A549 (cell line): ENCODE data around the gene GOSR2. TPM values are rescaled to one million over a fixed set of nuclear protein-coding genes. Genes with fewer than 3 reads are reported as not detected.
A peak's percentile ranks its signal among the peaks of the same experiment; 100 is the strongest.

ENCODE experiments used
- ATAC-seq, 2 experiments: fragments of 200-7000 bp in 1 of 2; fragments of >200 bp in 1 of 2; cut with Nextera tagmentation in 1 of 2; cut with Tn5 transposase in 1 of 2; 3 replicates each; pipeline versions ENCODE4 v1.8.0 to v1.9.1; 2018 to 2020; ENCODE audit warnings: mild to moderate bottlenecking in 1 of 2, moderate library complexity in 1 of 2
- CTCF ChIA-PET: fragments of 300-600 bp; sonication (Branson Sonifier 250); formaldehyde crosslinking; extraction: SDS; loops from one replicate; lab custom pipeline; 2021; ENCODE audit warnings: antibody characterized with exemption, inconsistent platforms; lab: Yijun Ruan, JAX
- POLR2A ChIA-PET: fragments of 350-600 bp; formaldehyde crosslinking; extraction: SDS; loops from one replicate; lab custom pipeline; 2021; ENCODE audit warnings: antibody characterized with exemption, inconsistent platforms; lab: Yijun Ruan, JAX
- DNase-seq, 2 experiments: peaks; one replicate each; pipeline versions ENCODE4 v3.0.0 to v3.0.0-alpha.2; 2011 to 2016; ENCODE audit warnings: low read depth in 1 of 2, low spot score in 1 of 2
- FAIRE-seq: peaks from 2 replicates; lab custom pipeline; 2011; peaks lifted over from hg19 to GRCh38; lab: Jason Lieb, UNC
- H3K27ac ChIP-seq, 2 experiments: fragments of >200 bp; sonication (Bioruptor Twin); formaldehyde crosslinking; 3 replicates each; pipeline ENCODE4 v1.5.1; 2016 to 2017
- H3K4me1 ChIP-seq: fragments of >200 bp; sonication (Bioruptor Twin); formaldehyde crosslinking; 3 replicates; pipeline ENCODE4 v1.6.1; 2016
- H3K4me2 ChIP-seq: fragments of >200 bp; sonication (Bioruptor Twin); formaldehyde crosslinking; 3 replicates; pipeline ENCODE4 v1.6.1; 2016
- H3K4me3 ChIP-seq: fragments of >200 bp; sonication (Bioruptor Twin); formaldehyde crosslinking; 3 replicates; pipeline ENCODE4 v1.5.1; 2016
- H3K9me3 ChIP-seq: fragments of >200 bp; sonication (Bioruptor Twin); formaldehyde crosslinking; 3 replicates; pipeline ENCODE4 v1.6.1; 2016
- BHLHE40 ChIP-seq: IDR thresholded peaks from 2 replicates; pipeline ENCODE4 v1.6.1; 2012; ENCODE audit warnings: low read depth, low read length, inconsistent platforms
- CHD2 ChIP-seq: fragments of 150-350 bp; IDR thresholded peaks from 2 replicates; pipeline ENCODE4 v1.6.1; 2014; ENCODE audit warnings: low read length; ENCODE audit not compliant: partially characterized antibody
- ESRRA ChIP-seq: fragments of 150-350 bp; IDR thresholded peaks from 2 replicates; pipeline ENCODE4 v1.6.1; 2014; ENCODE audit warnings: mild to moderate bottlenecking, low read length, borderline replicate concordance
- FOSB ChIP-seq: fragments of 250-450 bp; sonication (Bioruptor Pico); IDR thresholded peaks from 2 replicates; pipeline ENCODE4 v1.5.0; 2020; ENCODE audit warnings: mild to moderate bottlenecking, moderate library complexity
- HDAC2 ChIP-seq: fragments of 200-600 bp; sonication (generic); IDR thresholded peaks from 2 replicates; pipeline ENCODE4 v1.6.1; 2016
- JUN ChIP-seq, 2 experiments: fragments of >200 bp; sonication (Bioruptor Twin); formaldehyde crosslinking; IDR thresholded peaks; 2 replicates in 1 of 2; 3 replicates in 1 of 2; pipeline ENCODE4 v1.6.1; 2016 to 2017
- MAFK ChIP-seq: fragments of 450-650 bp; IDR thresholded peaks from 2 replicates; pipeline ENCODE4 v1.6.1; 2014; ENCODE audit not compliant: partially characterized antibody
- MYC ChIP-seq: IDR thresholded peaks from 2 replicates; pipeline ENCODE4 v1.6.1; 2012; ENCODE audit warnings: mild to moderate bottlenecking, inconsistent platforms, low read length, improper control_type of control experiment, borderline replicate concordance
- NPAS2 ChIP-seq: fragments of 250-450 bp; sonication (Bioruptor Pico); IDR thresholded peaks from 2 replicates; pipeline ENCODE4 v1.8.0; 2022; ENCODE audit warnings: mild to moderate bottlenecking, moderate library complexity, borderline replicate concordance
- NR3C1 ChIP-seq: fragments of >200 bp; sonication (Bioruptor Twin); formaldehyde crosslinking; IDR thresholded peaks from 3 replicates; pipeline ENCODE4 v1.6.1; 2017
- TFCP2L1 ChIP-seq: fragments of 250-450 bp; sonication (Bioruptor Pico); IDR thresholded peaks from 2 replicates; pipeline ENCODE4 v1.5.0; 2021; ENCODE audit warnings: mild to moderate bottlenecking
- ZFP36 ChIP-seq: fragments of 450-650 bp; IDR thresholded peaks from 2 replicates; pipeline ENCODE4 v1.6.1; 2014; ENCODE audit warnings: borderline replicate concordance; ENCODE audit not compliant: partially characterized antibody
- ZSCAN20 ChIP-seq: fragments of 250-450 bp; sonication (Bioruptor Pico); IDR thresholded peaks from 2 replicates; pipeline ENCODE4 v1.8.0; 2022; ENCODE audit warnings: mild to moderate bottlenecking, moderate library complexity
- WGBS: methylation state at CpG from one replicate; pipeline ENCODE4 v1.1.6; 2017; ENCODE audit errors: missing lambda C conversion rate; 5-methylcytosine and 5-hydroxymethylcytosine counted together
- polyA plus RNA-seq, 4 experiments: library from polyadenylated mRNA; depleted of rRNA in 3 of 4; stranded (reverse); fragments of >200 nt; fragmentation: RNase III in 1 of 4; extraction: RNeasy Plus Mini Kit Qiagen cat#74134 plus additional on column Dnase treatment in 1 of 4; gene quantifications; 2 replicates in 3 of 4; 3 replicates in 1 of 4; pipeline ENCODE4 v1.2.3, GENCODE V29; 2011 to 2017
- TF ChIP-seq, protein P1 (sequence below): fragments of >200 bp; sonication (Bioruptor Twin); formaldehyde crosslinking; IDR thresholded peaks from 3 replicates; pipeline ENCODE4 v1.5.1; 2016
- TF ChIP-seq, protein P2 (sequence below): IDR thresholded peaks from 2 replicates; pipeline ENCODE4 v1.6.1; 2012; ENCODE audit warnings: low read depth, borderline replicate concordance
- TF ChIP-seq, protein P3 (sequence below): fragments of 450-650 bp; IDR thresholded peaks from 2 replicates; pipeline ENCODE4 v1.6.1; 2014; ENCODE audit warnings: antibody characterized with exemption
- TF ChIP-seq, protein P4 (sequence below): fragments of >200 bp; sonication (Bioruptor Twin); formaldehyde crosslinking; IDR thresholded peaks from 2 replicates; pipeline ENCODE4 v1.6.1; 2016
- TF ChIP-seq, protein P5 (sequence below): IDR thresholded peaks from 2 replicates; pipeline ENCODE4 v1.6.1; 2012
- TF ChIP-seq, protein P6 (sequence below): IDR thresholded peaks from 2 replicates; pipeline ENCODE4 v1.6.1; 2012

Gene GOSR2
- polyA plus RNA-seq, 2 of the 4 experiments (the other 2 are of a cell fraction) = 36.9 to 68.3 TPM

DNA sequence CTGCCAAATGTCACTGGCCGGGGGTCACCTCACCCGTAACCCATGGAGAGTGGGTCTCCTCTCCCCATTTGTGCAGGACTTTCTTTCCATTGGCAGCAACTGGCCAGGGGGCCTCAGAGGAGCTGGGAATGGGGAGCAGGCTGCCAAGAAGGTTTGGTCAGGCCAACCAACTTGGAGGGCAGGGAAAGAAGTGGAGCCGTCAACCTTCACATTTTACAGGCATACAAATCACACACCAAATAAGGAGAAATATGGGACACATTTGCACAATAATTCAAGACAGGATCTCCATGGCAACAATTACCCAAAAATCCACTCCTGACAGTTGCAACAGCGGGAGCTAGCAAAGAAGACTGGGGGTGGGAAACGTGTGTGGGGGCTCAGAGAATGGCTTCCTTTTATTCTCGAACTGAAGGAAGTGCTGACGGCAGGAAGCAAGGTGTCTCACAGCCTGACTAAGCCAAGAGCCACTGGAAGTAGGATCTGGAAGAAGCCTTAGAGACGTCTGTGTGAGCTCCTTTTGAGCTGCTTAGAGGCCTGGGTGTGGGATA is 35.2 kb downstream of the GOSR2 start:
- Histone ChIP-seq H3K4me1 (0 out of 3 replicates have a peak, but pooled peaks cover 3% of the 10 kb centered on the region), H3K4me3 (no peak overlapping the region), H3K4me2 (no peak overlapping the region), H3K9me3 (peaks cover 15% of the 10 kb centered on the region; the same call in 2 of the 3 replicates), H3K27ac (no peak overlapping the region)
- 76% methylated on average over 8 of the region's 8 CpGs for WGBS
- ATAC-seq (peak in 1 of 2 experiments; percentile 24; a peak in 1 of 6 replicates), DNase-seq (no peak), FAIRE-seq (no peak)
- TF ChIP-seq, protein P1, sequence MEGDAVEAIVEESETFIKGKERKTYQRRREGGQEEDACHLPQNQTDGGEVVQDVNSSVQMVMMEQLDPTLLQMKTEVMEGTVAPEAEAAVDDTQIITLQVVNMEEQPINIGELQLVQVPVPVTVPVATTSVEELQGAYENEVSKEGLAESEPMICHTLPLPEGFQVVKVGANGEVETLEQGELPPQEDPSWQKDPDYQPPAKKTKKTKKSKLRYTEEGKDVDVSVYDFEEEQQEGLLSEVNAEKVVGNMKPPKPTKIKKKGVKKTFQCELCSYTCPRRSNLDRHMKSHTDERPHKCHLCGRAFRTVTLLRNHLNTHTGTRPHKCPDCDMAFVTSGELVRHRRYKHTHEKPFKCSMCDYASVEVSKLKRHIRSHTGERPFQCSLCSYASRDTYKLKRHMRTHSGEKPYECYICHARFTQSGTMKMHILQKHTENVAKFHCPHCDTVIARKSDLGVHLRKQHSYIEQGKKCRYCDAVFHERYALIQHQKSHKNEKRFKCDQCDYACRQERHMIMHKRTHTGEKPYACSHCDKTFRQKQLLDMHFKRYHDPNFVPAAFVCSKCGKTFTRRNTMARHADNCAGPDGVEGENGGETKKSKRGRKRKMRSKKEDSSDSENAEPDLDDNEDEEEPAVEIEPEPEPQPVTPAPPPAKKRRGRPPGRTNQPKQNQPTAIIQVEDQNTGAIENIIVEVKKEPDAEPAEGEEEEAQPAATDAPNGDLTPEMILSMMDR = no peak
- TF ChIP-seq NPAS2 (no peak), ESRRA (no peak), HDAC2 (no peak), TFCP2L1 (CRISPR knock-in tag) (no peak), ZSCAN20 (CRISPR knock-in tag) (no peak), NR3C1 (no peak), MYC (no peak), JUN (IDR thresholded peaks at IDR 0.05) (no peak), BHLHE40 (no peak), FOSB (CRISPR knock-in tag) (no peak), MAFK (no peak)
- TF ChIP-seq, protein P2, sequence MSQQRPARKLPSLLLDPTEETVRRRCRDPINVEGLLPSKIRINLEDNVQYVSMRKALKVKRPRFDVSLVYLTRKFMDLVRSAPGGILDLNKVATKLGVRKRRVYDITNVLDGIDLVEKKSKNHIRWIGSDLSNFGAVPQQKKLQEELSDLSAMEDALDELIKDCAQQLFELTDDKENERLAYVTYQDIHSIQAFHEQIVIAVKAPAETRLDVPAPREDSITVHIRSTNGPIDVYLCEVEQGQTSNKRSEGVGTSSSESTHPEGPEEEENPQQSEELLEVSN = no peak
- TF ChIP-seq, protein P3, sequence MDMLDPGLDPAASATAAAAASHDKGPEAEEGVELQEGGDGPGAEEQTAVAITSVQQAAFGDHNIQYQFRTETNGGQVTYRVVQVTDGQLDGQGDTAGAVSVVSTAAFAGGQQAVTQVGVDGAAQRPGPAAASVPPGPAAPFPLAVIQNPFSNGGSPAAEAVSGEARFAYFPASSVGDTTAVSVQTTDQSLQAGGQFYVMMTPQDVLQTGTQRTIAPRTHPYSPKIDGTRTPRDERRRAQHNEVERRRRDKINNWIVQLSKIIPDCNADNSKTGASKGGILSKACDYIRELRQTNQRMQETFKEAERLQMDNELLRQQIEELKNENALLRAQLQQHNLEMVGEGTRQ = no peak
- TF ChIP-seq, protein P4, sequence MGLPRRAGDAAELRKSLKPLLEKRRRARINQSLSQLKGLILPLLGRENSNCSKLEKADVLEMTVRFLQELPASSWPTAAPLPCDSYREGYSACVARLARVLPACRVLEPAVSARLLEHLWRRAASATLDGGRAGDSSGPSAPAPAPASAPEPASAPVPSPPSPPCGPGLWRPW = no peak
- TF ChIP-seq, protein P5, sequence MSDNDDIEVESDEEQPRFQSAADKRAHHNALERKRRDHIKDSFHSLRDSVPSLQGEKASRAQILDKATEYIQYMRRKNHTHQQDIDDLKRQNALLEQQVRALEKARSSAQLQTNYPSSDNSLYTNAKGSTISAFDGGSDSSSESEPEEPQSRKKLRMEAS = no peak
- POLR2A ChIA-PET = no interaction called here
- CTCF ChIA-PET = interaction anchor here (0.7 to 32.4 kb wide), 4 partner anchors 6 to 43 kb away, joined by 3 to 460 read pairs (median 232); partner anchors contain the start of gene RPRML

DNA sequence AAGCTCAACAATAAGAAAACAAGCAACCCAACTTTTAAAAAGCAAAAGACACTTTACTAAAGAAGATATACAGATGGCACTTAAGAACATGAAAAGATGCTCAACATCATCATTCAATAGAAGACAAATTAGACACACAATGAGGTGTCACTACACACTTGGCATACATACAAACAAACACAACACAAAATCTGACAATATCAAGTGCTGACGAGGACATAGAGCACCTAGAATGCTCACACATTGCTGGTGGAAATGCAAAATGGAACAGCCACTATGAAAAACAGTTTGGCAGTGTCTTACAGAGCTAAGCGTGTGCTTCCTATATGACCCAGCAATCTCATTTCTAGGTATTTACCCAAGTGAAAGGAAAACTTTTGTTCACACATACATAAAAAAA is 37.2 kb downstream of the GOSR2 start:
- CTCF ChIA-PET = interaction anchor here (28.3 to 32.4 kb wide), 2 partner anchors 4 to 8 kb away, joined by 460 read pairs; partner anchors contain the start of gene RPRML
- no peak for TF ChIP-seq CHD2
- TF ChIP-seq, protein P6, sequence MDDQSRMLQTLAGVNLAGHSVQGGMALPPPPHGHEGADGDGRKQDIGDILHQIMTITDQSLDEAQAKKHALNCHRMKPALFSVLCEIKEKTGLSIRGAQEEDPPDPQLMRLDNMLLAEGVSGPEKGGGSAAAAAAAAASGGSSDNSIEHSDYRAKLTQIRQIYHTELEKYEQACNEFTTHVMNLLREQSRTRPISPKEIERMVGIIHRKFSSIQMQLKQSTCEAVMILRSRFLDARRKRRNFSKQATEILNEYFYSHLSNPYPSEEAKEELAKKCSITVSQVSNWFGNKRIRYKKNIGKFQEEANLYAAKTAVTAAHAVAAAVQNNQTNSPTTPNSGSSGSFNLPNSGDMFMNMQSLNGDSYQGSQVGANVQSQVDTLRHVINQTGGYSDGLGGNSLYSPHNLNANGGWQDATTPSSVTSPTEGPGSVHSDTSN = no peak
- peak; percentile 16 for TF ChIP-seq ZFP36
- Histone ChIP-seq H3K4me1 (0 out of 3 replicates have a peak, but pooled peaks cover 3% of the 10 kb centered on the region), H3K4me2 (no peak overlapping the region), H3K4me3 (no peak overlapping the region), H3K27ac (no peak overlapping the region), H3K9me3 (peaks cover 15% of the 10 kb centered on the region; the same call in 2 of the 3 replicates)
- ATAC-seq = no peak
- POLR2A ChIA-PET = no interaction called here
- 34% methylated on average over 2 of the region's 2 CpGs for WGBS
- DNase-seq = no peak
- no peak for FAIRE-seq
